Mucosa of stomach (tissue), 1 donor: ENCODE data around the gene PXYLP1.

Experiments
- H3K27me3 ChIP-seq: one replicate; pipeline ENCODE4 v1.7.0; 2013; ENCODE audit warnings: mild to moderate bottlenecking, low read length; ENCODE audit not compliant: control insufficient read depth, insufficient read depth
- H3K36me3 ChIP-seq: one replicate; pipeline ENCODE4 v1.7.0; 2013; ENCODE audit warnings: low read length; ENCODE audit not compliant: control insufficient read depth, insufficient read depth
- H3K4me1 ChIP-seq: one replicate; pipeline ENCODE4 v1.7.0; 2013; ENCODE audit warnings: mild to moderate bottlenecking, low read length; ENCODE audit not compliant: control insufficient read depth, insufficient read depth
- H3K4me3 ChIP-seq: one replicate; pipeline ENCODE4 v1.7.0; 2013; ENCODE audit warnings: low read length
- H3K9ac ChIP-seq: one replicate; pipeline ENCODE4 v1.7.0; 2013; ENCODE audit warnings: mild to moderate bottlenecking, low read length, moderate library complexity
- H3K9me3 ChIP-seq: one replicate; pipeline ENCODE4 v1.7.0; 2013; ENCODE audit warnings: mild to moderate bottlenecking, low read length, moderate library complexity; ENCODE audit not compliant: control insufficient read depth
- donor health status: Pancreatic carcinoma.

Gene PXYLP1

DNA sequence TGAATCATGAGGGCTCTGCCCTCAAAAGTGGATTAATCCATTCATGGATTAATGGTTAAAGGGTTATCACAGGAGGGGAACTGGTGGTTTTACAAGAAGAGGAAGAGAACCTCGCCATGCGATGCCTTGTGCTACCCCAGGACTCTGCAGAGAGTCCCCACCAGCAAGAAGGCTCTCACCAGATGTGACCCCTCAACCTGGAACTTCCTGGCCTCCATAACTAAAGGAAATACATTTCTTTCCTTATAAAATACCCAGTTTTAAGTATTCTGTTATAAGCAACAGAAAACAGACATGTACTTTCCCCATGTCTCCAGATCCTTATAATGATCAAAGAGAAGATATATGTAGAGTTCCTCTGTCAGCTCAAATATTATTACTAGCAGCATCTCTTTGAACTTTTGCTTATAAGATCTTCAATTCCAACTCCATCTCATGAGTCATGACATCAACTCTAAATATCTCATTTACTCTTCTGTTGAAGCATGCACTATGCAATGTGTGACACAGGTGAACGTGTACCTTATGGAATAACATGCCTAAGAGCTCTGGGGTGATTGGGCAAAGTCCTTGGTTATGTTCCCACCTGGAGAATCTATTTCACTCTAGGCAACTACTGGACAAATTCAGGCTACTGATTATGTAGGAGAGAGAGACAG, 99.2 kb downstream of the PXYLP1 start:
- Histone ChIP-seq H3K9me3 (no peaks in the 10 kb centered on the region), H3K4me1 (peaks cover 8% of the 10 kb centered on the region), H3K4me3 (no peak overlapping the region), H3K27me3 (no peaks in the 10 kb centered on the region), H3K9ac (no peak overlapping the region), H3K36me3 (no peaks in the 10 kb centered on the region)

- no peak overlapping the region for H3K4me3 ChIP-seq
- H3K9me3 ChIP-seq = no peaks in the 10 kb centered on the region
- no peaks in the 10 kb centered on the region for H3K36me3 ChIP-seq
- peaks cover under 1% of the 10 kb centered on the region for H3K4me1 ChIP-seq
- no peaks in the 10 kb centered on the region for H3K27me3 ChIP-seq
- H3K9ac ChIP-seq = no peak overlapping the region
Observed at GRCh38 chr3:141331377-141332318, 100.0 kb downstream of the PXYLP1 start.

DNA sequence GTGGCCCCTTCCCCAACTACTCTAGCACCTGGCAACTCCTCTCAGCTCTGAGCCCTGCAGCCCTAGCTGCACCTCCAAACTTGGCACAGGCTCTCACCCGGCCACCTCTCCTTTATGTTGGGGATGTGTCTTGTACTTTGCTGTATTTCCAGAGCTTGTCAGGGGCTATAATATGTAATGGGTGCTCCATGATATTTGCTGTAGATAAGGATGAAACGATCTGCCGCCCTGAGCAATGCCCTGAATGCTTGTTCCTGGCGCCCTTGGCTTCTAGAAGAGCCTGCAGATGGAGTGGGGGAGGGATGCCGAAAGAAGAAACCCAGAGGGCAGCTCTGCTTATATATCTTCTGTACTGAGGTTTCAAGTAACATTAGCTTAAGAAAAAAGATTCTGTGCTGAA, 100.8 kb downstream of the PXYLP1 start:
- Histone ChIP-seq H3K9ac (no peak overlapping the region), H3K4me3 (no peak overlapping the region), H3K36me3 (no peaks in the 10 kb centered on the region), H3K4me1 (peaks cover 6% of the 10 kb centered on the region), H3K9me3 (no peaks in the 10 kb centered on the region), H3K27me3 (no peaks in the 10 kb centered on the region)

GRCh38 chr3:141333836-141334626, 102.4 kb downstream of the PXYLP1 start:
- no peaks in the 10 kb centered on the region for H3K36me3 ChIP-seq
- no peaks in the 10 kb centered on the region for H3K27me3 ChIP-seq
- H3K4me3 ChIP-seq = no peak overlapping the region
- H3K9me3 ChIP-seq = no peaks in the 10 kb centered on the region
- peaks cover 8% of the 10 kb centered on the region for H3K4me1 ChIP-seq
- no peak overlapping the region for H3K9ac ChIP-seq

DNA sequence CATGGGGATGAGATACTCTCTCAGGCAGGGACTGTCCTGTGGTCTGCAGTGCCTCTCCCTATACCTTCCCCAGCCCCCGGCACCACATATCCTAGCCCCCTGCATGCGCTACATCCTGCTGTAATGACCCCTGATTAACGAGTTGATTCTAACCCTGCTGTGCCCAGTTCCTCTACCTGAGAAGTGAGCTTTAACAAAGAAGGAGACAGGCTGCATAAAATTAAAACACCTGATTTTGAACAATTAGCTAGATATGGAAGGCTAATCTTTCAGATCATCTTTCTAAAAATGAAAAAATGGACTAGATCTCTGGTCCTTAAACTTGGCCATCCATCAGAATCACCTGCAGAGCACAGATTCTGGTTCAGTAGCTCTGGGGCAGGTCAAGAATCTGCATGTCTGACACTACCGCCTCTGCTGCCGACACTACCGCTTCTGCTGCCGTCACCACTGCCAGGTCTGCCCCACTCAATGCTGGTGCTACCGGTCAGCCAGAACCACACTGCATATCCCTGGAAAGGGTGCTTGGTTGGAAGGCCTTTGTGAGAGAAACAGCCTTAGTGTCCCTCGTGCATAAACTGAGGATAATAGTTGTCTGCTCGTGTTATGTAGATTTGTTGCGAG, 103.1 kb downstream of the PXYLP1 start:
- Histone ChIP-seq H3K27me3 (no peaks in the 10 kb centered on the region), H3K9me3 (no peaks in the 10 kb centered on the region), H3K9ac (no peak overlapping the region), H3K4me3 (no peak overlapping the region), H3K36me3 (no peaks in the 10 kb centered on the region), H3K4me1 (peaks cover 8% of the 10 kb centered on the region)

- Histone ChIP-seq H3K4me3 (no peak overlapping the region), H3K9me3 (no peaks in the 10 kb centered on the region), H3K4me1 (peaks cover 8% of the 10 kb centered on the region), H3K9ac (no peak overlapping the region), H3K36me3 (no peaks in the 10 kb centered on the region), H3K27me3 (no peaks in the 10 kb centered on the region)
Observed at GRCh38 chr3:141335531-141336061, 104.0 kb downstream of the PXYLP1 start.

- H3K9me3 ChIP-seq = no peaks in the 10 kb centered on the region
- no peak overlapping the region for H3K4me3 ChIP-seq
- H3K36me3 ChIP-seq = no peaks in the 10 kb centered on the region
- H3K27me3 ChIP-seq = no peaks in the 10 kb centered on the region
- H3K9ac ChIP-seq = no peak overlapping the region
- H3K4me1 ChIP-seq = peaks cover 8% of the 10 kb centered on the region
Observed at GRCh38 chr3:141336672-141337522, 105.3 kb downstream of the PXYLP1 start.

DNA sequence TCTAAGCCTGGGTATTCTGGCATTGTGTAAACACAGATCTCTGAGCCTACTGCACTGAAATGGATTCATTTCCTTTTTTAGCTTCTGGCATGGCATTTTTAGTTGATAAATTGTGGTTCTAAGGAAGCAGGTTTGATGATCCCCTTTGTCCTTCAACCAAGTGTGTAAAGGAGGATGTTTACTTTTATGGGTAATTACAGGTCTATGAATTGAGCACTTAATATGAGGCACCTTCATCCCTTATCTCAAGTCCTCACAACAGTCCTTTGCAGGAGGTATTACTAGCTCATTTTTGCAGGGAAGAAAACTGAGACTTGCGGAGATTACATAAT, 105.9 kb downstream of the PXYLP1 start:
- Histone ChIP-seq H3K4me3 (no peak overlapping the region), H3K9me3 (no peaks in the 10 kb centered on the region), H3K9ac (no peak overlapping the region), H3K27me3 (no peaks in the 10 kb centered on the region), H3K36me3 (no peaks in the 10 kb centered on the region), H3K4me1 (peaks cover 8% of the 10 kb centered on the region)

DNA sequence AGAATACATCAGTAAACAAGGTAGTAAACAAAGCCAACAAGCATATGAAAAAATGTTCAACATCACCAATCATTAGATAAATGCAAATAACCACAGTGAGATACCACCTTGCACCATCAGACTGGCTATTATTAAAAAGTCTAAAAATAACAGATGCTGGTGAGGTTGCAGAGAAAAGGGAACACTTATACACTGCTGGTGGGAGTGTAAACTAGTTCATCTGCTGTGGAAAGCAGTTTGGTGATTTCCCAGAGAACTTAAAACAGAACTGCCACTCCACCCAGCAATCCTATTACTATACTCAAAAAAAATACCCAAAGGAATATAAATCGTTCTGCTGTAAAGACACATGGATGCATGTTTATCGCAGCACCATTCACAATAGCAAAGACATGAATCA, 106.4 kb downstream of the PXYLP1 start:
- H3K27me3 ChIP-seq = no peaks in the 10 kb centered on the region
- H3K9ac ChIP-seq = no peak overlapping the region
- no peak overlapping the region for H3K4me3 ChIP-seq
- no peaks in the 10 kb centered on the region for H3K9me3 ChIP-seq
- no peaks in the 10 kb centered on the region for H3K36me3 ChIP-seq
- H3K4me1 ChIP-seq = peaks cover 8% of the 10 kb centered on the region

DNA sequence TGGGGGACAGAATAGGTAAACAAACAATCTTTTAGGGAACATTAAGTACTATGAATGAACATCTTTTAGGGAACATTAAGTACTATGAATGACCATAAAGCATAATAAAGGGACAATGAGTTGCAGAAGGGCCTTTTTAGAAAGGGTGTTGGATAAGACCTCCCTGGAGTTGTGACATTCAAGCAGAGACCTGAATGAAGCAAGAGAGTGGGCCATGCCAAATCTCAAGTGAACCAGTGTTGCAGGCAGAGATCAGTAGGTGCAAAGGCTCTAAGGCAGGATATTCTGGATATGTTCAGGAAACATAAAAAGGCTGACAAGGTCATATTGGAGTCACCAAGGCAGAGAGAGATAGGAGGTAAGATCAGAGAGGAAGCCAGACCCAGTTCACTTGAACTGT, 107.3 kb downstream of the PXYLP1 start:
- Histone ChIP-seq H3K4me3 (no peak overlapping the region), H3K4me1 (peaks cover 8% of the 10 kb centered on the region), H3K9ac (no peak overlapping the region), H3K9me3 (no peaks in the 10 kb centered on the region), H3K36me3 (no peaks in the 10 kb centered on the region), H3K27me3 (no peaks in the 10 kb centered on the region)

DNA sequence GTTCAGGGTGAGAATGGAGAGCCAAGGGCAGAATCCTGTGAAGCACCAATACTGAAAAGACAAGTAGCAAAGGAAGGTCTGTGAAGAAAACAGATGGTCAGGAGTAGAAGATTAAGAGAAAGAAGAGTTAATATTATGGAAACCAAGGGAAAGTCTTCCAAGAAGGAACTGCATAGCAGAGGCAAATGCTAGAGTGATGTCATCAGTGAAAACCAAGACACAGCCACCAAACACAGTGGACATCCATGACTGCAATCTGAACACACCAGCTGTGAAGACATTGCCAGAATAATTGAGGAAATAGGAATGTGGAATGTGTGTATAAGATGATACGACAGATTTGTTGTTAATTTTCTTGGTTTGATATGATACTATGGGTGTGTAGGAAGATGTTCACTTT, 109.9 kb downstream of the PXYLP1 start:
- no peak overlapping the region for H3K9ac ChIP-seq
- H3K4me3 ChIP-seq = no peak overlapping the region
- H3K36me3 ChIP-seq = no peaks in the 10 kb centered on the region
- peaks cover 24% of the 10 kb centered on the region for H3K4me1 ChIP-seq
- H3K27me3 ChIP-seq = no peaks in the 10 kb centered on the region
- no peaks in the 10 kb centered on the region for H3K9me3 ChIP-seq
